GM12875 (cell line): ENCODE results near the gene ZNF787.

Experiments used
- H3K4me3 ChIP-seq: one replicate; pipeline ENCODE4 v1.5.1; 2011; ENCODE audit warnings: low read depth, low read length, control low read depth
- CTCF ChIP-seq: IDR thresholded peaks from 2 replicates; pipeline ENCODE4 v1.5.1; 2011; ENCODE audit warnings: low read depth, mild to moderate bottlenecking, control low read depth, inconsistent platforms, low read length, moderate library complexity, borderline replicate concordance; ENCODE audit not compliant: insufficient read depth

ZNF787 gene

DNA sequence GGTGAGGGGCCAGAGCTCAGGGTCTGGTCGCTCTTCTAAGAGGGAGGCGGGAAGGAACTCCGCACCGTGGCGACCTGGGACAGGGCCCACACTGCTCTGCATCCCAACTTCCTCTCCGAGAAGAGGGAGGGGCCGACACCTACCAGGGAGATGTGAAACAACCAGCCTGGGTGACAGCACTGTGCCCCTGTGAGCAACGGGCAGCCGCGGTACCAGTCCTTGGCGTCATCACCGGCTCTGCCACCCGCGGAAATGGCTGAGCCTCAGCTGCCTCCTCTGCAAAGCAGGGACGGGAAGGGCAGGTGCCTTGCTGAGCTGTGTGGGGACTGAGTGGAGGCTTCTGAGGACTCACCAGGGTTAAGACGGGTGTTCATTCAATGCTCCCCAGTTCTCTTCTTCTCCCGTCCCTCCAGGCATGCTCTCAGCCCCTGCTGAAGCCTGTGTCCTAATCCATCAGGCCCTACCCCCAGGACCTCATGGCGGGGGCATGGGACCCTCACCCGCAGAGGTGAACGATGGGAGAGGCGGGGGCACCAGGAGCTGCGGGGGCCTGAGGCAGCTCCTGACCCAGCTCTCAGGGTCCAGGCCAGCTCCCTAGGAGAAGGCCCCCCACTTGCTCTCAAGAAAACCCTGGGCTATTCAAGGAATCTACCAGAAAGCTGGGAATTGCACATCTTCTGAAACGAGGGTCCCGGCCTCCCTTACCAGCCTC is 9.3 kb downstream of the ZNF787 start:
- H3K4me3 ChIP-seq: no peak overlapping the region
- no peak for TF ChIP-seq CTCF

- no peak overlapping the region for H3K4me3 ChIP-seq
- TF ChIP-seq CTCF: no peak
Observed at GRCh38 chr19:56110515-56111448, 10.3 kb downstream of the ZNF787 start.

DNA sequence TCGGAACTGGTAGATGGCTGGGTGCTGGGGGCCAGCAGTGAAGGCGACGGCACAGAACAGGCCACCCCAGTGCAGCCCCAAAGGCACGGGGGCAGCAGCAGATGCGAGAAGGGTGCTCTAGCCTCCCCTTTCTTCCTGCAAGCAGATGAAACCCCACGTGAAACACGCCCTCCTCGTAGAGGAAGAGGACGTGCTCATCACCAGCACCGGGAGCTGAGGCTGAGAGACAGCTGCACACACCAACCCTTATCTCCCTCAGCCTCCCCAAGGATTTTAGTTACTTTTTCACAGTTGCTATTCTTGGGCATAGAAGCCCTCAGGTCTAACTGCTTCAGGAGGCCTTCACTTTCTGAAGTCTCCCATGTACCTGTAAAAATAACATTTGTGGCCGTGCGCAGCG is 11.9 kb downstream of the ZNF787 start:
- TF ChIP-seq CTCF: no peak
- no peak overlapping the region for H3K4me3 ChIP-seq

- H3K4me3 ChIP-seq: no peak overlapping the region
- TF ChIP-seq CTCF: no peak
Observed at GRCh38 chr19:56108447-56109195, 12.5 kb downstream of the ZNF787 start.

GRCh38 chr19:56107626-56108351 is 13.3 kb downstream of the ZNF787 start:
- no peak overlapping the region for H3K4me3 ChIP-seq
- TF ChIP-seq CTCF: no peak

DNA sequence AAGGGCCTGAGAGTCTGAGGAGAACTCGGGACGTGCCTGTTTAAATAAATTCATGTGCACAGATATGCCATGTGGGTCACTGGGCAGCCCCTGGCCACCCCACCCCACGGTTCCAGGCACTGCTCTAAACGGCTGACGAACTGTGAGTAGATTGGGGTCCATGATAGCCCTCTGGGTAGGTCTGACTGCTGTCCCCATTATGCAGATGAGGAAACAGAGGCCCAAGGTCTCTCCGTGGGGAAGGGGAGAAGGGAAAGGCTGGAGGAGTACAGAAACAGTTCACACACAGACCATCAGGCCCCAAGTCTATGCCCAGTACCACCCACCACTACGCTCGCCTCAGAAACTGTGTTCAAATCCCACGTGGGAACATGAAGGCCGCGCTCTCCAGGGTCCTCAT is 14.1 kb downstream of the ZNF787 start:
- H3K4me3 ChIP-seq: no peak overlapping the region
- TF ChIP-seq CTCF: no peak
